Measurements from ENCODE around the gene ZBTB7A.

The ZBTB7A gene

GRCh38 chr19:4033028-4033956, 33.4 kb downstream of the ZBTB7A start:
- DNase-seq = no peak

- DNase-seq = no peak
These were observed 34.3 kb downstream of the ZBTB7A start for GRCh38 chr19:4032436-4032835.

GRCh38 chr19:4031420-4031819, 35.3 kb downstream of the ZBTB7A start:
- no peak for DNase-seq

- no peak for DNase-seq
These were observed 35.7 kb downstream of the ZBTB7A start for GRCh38 chr19:4030981-4031380.

- no peak for DNase-seq
These were observed 36.1 kb downstream of the ZBTB7A start for GRCh38 chr19:4030552-4030951.

- no peak for DNase-seq
These were observed 37.5 kb downstream of the ZBTB7A start for GRCh38 chr19:4029247-4029614.

GRCh38 chr19:4028334-4029246, 38.1 kb downstream of the ZBTB7A start:
- DNase-seq = no peak

- no peak for DNase-seq
These were observed 39.6 kb downstream of the ZBTB7A start for GRCh38 chr19:4027146-4027545.

- no peak for DNase-seq
These were observed 41.4 kb downstream of the ZBTB7A start for GRCh38 chr19:4025317-4025716.

- DNase-seq = no peak
These were observed 42.9 kb downstream of the ZBTB7A start for GRCh38 chr19:4023600-4024398.

GRCh38 chr19:4019578-4019977, 47.1 kb downstream of the ZBTB7A start:
- no peak for DNase-seq

- no peak for DNase-seq
These were observed 47.8 kb downstream of the ZBTB7A start for GRCh38 chr19:4018775-4019504.

- peak; percentile 62 for DNase-seq
These were observed 48.5 kb downstream of the ZBTB7A start for GRCh38 chr19:4018140-4018613.

- no peak for DNase-seq
These were observed 49.6 kb downstream of the ZBTB7A start for GRCh38 chr19:4016903-4017638.

- no peak for DNase-seq
These were observed 50.2 kb downstream of the ZBTB7A start for GRCh38 chr19:4016486-4016885.

- DNase-seq = no peak
These were observed 50.8 kb downstream of the ZBTB7A start for GRCh38 chr19:4015705-4016402.

GRCh38 chr19:4014541-4015491, 51.9 kb downstream of the ZBTB7A start:
- no peak for DNase-seq

- DNase-seq = no peak
These were observed 52.7 kb downstream of the ZBTB7A start for GRCh38 chr19:4013886-4014540.
